ENCODE results near the gene CSKMT. TPM values are rescaled to one million over a fixed set of nuclear protein-coding genes. Genes with fewer than 3 reads are reported as not detected.

The CSKMT gene
- total RNA-seq, 2 donors from 2014 or later, result 29.9 to 39.4 TPM

DNA sequence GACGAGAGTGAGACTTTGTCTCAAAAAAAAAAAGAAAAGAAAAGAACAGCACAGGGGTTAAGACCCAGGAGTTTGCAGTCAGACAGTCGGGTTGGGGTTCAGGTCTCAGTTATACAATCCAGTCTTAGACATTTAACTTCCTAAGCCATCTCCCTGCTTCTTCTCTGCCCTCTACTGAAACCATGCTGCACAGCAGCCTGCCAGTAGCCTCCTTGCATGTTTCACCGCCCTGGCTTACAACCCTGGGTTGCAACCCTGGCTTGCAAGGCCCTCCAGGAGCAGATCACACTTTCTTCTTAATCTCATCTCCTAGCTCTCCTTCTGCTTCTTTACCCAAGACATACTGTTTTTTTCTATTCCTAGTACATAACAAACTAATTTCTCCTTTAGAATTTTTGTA is 37.4 kb upstream of the CSKMT start:
- no peaks in the 10 kb centered on the region for H3K4me1 Mint-ChIP-seq
- Histone ChIP-seq H3K4me1 (ENCODE audit: control insufficient read depth, insufficient read depth, low read length) (no peaks in the 10 kb centered on the region), H3K9ac (ENCODE audit: extremely low read depth, low read length, poor library complexity, severe bottlenecking) (no peak overlapping the region), H3K27ac (ENCODE audit: low read depth, low read length) (no peak overlapping the region), H3K36me3 (ENCODE audit: control insufficient read depth, insufficient read depth, low read length) (peaks cover 84% of the 10 kb centered on the region), H3K4me3 (ENCODE audit: low read length) (no peak overlapping the region), H3K9me3 (ENCODE audit: control insufficient read depth, low read length) (no peaks in the 10 kb centered on the region), H3K27me3 (ENCODE audit: control insufficient read depth, insufficient read depth, low read length, poor library complexity, severe bottlenecking) (no peaks in the 10 kb centered on the region)
- no peaks in the 10 kb centered on the region for H3K27me3 Mint-ChIP-seq (ENCODE audit: insufficient read depth)
- WGBS, 2 experiments (ENCODE audit: insufficient coverage in 1 of 2, insufficient read length in 1 of 2), result 93 to 95% methylated on average over 2 to 3 of the region's 3 CpGs
- H3K4me3 Mint-ChIP-seq, result no peak overlapping the region
- no peak for DNase-seq
- H3K9me3 Mint-ChIP-seq, result no peaks in the 10 kb centered on the region
- peak overlapping the region; percentile 57 for H3K27ac Mint-ChIP-seq
- H3K36me3 Mint-ChIP-seq (ENCODE audit: low read depth), result peaks cover 81% of the 10 kb centered on the region
- TF ChIP-seq, protein P1, sequence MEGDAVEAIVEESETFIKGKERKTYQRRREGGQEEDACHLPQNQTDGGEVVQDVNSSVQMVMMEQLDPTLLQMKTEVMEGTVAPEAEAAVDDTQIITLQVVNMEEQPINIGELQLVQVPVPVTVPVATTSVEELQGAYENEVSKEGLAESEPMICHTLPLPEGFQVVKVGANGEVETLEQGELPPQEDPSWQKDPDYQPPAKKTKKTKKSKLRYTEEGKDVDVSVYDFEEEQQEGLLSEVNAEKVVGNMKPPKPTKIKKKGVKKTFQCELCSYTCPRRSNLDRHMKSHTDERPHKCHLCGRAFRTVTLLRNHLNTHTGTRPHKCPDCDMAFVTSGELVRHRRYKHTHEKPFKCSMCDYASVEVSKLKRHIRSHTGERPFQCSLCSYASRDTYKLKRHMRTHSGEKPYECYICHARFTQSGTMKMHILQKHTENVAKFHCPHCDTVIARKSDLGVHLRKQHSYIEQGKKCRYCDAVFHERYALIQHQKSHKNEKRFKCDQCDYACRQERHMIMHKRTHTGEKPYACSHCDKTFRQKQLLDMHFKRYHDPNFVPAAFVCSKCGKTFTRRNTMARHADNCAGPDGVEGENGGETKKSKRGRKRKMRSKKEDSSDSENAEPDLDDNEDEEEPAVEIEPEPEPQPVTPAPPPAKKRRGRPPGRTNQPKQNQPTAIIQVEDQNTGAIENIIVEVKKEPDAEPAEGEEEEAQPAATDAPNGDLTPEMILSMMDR (conservative IDR thresholded peaks at IDR 0.05), result no peak

DNA sequence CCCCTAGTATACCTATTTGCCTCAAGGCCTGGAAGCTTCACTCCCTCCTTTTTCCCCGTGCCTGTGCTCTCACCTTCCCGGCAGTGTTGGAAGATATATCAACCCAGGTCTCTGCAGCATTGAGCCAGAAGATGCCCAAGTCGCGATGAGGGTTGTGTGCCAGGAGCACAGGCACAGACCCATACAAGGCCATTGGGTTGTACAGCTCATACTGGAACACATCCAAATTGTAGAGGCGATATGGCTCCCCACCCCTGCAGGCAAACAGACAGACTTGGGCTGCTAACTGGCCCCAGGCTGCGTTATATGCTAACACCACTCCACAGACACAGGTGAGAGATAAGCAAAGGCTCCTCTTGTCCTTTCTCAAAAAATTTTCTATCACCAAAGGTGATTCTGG is 32.6 kb upstream of the CSKMT start:
- Mint-ChIP-seq H3K4me3 (no peak overlapping the region), H3K27me3 (ENCODE audit: insufficient read depth) (no peaks in the 10 kb centered on the region), H3K27ac (peak overlapping the region; percentile 26), H3K4me1 (no peaks in the 10 kb centered on the region), H3K36me3 (ENCODE audit: low read depth) (peaks cover 82% of the 10 kb centered on the region), H3K9me3 (no peaks in the 10 kb centered on the region)
- Histone ChIP-seq H3K27ac (ENCODE audit: low read depth, low read length) (no peak overlapping the region), H3K4me3 (ENCODE audit: low read length) (no peak overlapping the region), H3K9me3 (ENCODE audit: control insufficient read depth, low read length) (no peaks in the 10 kb centered on the region), H3K4me1 (ENCODE audit: control insufficient read depth, insufficient read depth, low read length) (no peaks in the 10 kb centered on the region), H3K9ac (ENCODE audit: extremely low read depth, low read length, poor library complexity, severe bottlenecking) (no peak overlapping the region), H3K36me3 (ENCODE audit: control insufficient read depth, insufficient read depth, low read length) (peaks cover 94% of the 10 kb centered on the region), H3K27me3 (ENCODE audit: control insufficient read depth, insufficient read depth, low read length, poor library complexity, severe bottlenecking) (no peaks in the 10 kb centered on the region)
- TF ChIP-seq, protein P1 (conservative IDR thresholded peaks at IDR 0.05), result no peak
- 95 to 98% methylated on average over 5 to 6 of the region's 6 CpGs for WGBS, 2 experiments (ENCODE audit: insufficient coverage in 1 of 2, insufficient read length in 1 of 2)
- DNase-seq, result no peak

DNA sequence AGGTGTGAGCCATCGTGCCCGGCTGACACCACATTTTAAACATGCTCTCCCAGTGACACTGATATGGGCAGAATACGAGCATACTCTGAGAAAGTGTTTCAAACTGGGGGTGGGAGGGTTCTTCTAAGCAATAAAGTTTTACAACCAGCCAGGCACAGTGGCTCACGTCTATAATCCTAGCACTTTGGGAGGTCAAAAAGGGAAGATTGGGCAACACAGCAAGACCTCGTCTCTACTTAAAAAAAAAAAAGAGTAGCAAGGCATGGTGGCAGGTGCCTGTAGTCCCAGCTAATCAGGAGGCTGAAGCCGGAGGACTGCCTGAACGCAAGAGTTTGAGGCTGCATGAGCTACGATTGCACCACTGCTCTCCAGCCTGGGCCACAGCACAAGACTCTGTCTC is 20.9 kb upstream of the CSKMT start:
- Histone ChIP-seq H3K36me3 (ENCODE audit: control insufficient read depth, insufficient read depth, low read length) (peaks cover 52% of the 10 kb centered on the region), H3K9ac (ENCODE audit: extremely low read depth, low read length, poor library complexity, severe bottlenecking) (no peak overlapping the region), H3K4me1 (ENCODE audit: control insufficient read depth, insufficient read depth, low read length) (no peaks in the 10 kb centered on the region), H3K27me3 (ENCODE audit: control insufficient read depth, insufficient read depth, low read length, poor library complexity, severe bottlenecking) (no peaks in the 10 kb centered on the region), H3K27ac (ENCODE audit: low read depth, low read length) (no peak overlapping the region), H3K9me3 (ENCODE audit: control insufficient read depth, low read length) (no peaks in the 10 kb centered on the region), H3K4me3 (ENCODE audit: low read length) (no peak overlapping the region)
- 90 to 96% methylated on average over 8 of the region's 8 CpGs for WGBS, 2 experiments (ENCODE audit: insufficient coverage in 1 of 2, insufficient read length in 1 of 2)
- H3K27ac Mint-ChIP-seq, result no peak overlapping the region
- TF ChIP-seq, protein P1 (conservative IDR thresholded peaks at IDR 0.05), result no peak
- H3K9me3 Mint-ChIP-seq, result no peaks in the 10 kb centered on the region
- H3K4me1 Mint-ChIP-seq, result peaks cover 4% of the 10 kb centered on the region
- H3K4me3 Mint-ChIP-seq, result peak overlapping the region; percentile 96
- no peak for DNase-seq
- H3K27me3 Mint-ChIP-seq (ENCODE audit: insufficient read depth), result no peaks in the 10 kb centered on the region
- H3K36me3 Mint-ChIP-seq (ENCODE audit: low read depth), result peaks cover 42% of the 10 kb centered on the region

All from endodermal cell (in vitro differentiated cells).